ENCODE data around the gene C2CD2L. TPM values are rescaled to one million over a fixed set of nuclear protein-coding genes. Genes with fewer than 3 reads are reported as not detected.
A peak's percentile ranks its signal among the peaks of the same experiment; 100 is the strongest.

Gene C2CD2L
- total and polyA plus RNA-seq, 12 donors: 6.1 to 13.7 (median 8.4) TPM

DNA sequence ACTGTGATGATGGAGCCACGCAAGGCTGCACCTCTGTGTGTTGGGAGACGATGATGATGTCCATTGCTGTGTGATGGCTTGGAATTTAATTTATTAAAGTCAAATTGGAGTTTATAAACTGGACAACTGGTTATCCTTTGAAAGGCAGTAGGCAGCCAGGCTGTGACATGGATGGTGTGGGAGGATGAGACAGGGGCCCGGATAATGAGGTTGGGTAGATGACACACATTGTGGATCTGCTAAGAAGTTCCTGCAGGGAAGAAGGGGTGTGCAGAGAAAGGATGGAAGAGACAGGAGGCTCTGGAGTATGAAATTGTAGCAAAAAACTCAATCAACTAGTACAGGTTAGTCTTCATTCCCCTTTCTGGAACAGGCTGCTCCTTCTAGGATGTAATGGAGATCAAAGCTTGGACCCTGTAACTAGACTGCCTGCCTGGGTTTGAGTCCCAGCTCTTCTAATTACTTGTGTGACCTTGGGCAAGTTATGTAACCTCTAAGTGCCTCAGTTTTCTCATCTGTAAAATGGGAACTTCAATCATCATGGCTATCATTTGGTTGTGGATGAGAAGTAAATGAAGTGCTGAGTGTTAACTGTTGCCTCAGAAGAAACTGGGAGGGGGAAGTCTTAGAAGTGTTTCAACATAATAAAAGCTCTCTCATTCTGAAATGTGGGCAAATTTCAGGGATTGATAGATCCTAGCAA is 10.0 kb downstream of the C2CD2L start:
- DNase-seq (no peak), ATAC-seq (no peak)
- WGBS, 2 donors: 95% methylated on average over 3 of the region's 3 CpGs
- Histone ChIP-seq H3K9me3 (no peaks in the 10 kb centered on the region), H3K27me3 (no peaks in the 10 kb centered on the region), H3K4me1 (peaks cover 1 to 32% (median 10%) of the 10 kb centered on the region in 9 donors), H3K36me3 (peaks cover 0 to 60% (median 20%) of the 10 kb centered on the region in 9 donors), H3K27ac (peak overlapping the region in 1 of 10 donors; percentile 88), H3K4me3 (no peak overlapping the region)
- TF ChIP-seq, protein P1, sequence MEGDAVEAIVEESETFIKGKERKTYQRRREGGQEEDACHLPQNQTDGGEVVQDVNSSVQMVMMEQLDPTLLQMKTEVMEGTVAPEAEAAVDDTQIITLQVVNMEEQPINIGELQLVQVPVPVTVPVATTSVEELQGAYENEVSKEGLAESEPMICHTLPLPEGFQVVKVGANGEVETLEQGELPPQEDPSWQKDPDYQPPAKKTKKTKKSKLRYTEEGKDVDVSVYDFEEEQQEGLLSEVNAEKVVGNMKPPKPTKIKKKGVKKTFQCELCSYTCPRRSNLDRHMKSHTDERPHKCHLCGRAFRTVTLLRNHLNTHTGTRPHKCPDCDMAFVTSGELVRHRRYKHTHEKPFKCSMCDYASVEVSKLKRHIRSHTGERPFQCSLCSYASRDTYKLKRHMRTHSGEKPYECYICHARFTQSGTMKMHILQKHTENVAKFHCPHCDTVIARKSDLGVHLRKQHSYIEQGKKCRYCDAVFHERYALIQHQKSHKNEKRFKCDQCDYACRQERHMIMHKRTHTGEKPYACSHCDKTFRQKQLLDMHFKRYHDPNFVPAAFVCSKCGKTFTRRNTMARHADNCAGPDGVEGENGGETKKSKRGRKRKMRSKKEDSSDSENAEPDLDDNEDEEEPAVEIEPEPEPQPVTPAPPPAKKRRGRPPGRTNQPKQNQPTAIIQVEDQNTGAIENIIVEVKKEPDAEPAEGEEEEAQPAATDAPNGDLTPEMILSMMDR (IDR thresholded peaks at IDR 0.05): no peak
- intact Hi-C loops (cut with DNase I): no loop called here

DNA sequence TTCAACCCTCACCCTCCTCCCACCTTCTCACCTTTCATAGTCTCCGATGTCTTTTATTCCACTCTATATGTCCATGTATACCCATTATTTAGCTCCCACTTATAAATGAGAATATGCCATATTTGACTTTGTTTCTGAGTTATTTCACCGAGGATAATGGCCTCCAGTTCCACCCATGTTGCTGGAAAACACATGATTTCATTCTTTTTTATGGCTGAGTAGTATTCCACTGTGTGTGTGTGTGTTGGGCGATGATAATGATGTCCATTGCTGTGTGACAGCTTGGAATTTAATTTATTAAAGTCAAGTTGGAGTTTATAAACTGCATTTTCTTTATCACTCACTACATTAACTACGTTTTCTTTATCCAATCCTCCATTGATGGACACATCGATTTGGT is 11.1 kb downstream of the C2CD2L start:
- no peaks in the 10 kb centered on the region for H3K9me3 ChIP-seq
- no peaks in the 10 kb centered on the region for H3K27me3 ChIP-seq
- TF ChIP-seq, protein P1 (IDR thresholded peaks at IDR 0.05): no peak
- DNase-seq (no peak), ATAC-seq (no peak)
- H3K36me3 ChIP-seq: peaks cover 0 to 50% (median 15%) of the 10 kb centered on the region in 9 donors
- 97 to 99% methylated on average over 5 of the region's 5 CpGs for WGBS, 2 donors
- H3K27ac ChIP-seq: no peak overlapping the region
- peaks cover 6 to 40% (median 17%) of the 10 kb centered on the region in 9 donors for H3K4me1 ChIP-seq
- intact Hi-C loops (cut with DNase I): no loop called here
- no peak overlapping the region for H3K4me3 ChIP-seq

DNA sequence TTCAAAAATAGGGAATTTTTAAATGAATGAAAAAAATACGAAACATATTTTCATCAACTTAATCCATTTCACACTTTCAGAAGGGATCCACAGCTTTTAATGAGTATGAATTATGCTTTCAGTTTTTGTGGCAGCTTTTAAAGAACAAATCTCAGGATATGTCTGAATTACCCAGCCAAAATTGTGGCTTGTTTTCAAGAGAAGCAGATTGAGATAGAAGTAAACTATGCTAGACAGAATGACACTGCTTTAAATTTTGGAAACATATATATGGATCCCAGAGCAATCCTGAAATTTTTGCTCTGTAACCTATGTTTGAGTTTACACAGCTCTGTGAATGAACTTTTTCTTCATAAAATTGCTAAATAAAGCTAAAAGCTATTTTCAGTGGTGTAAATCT is 11.8 kb downstream of the C2CD2L start:
- Histone ChIP-seq H3K36me3 (peaks cover 0 to 50% (median 10%) of the 10 kb centered on the region in 9 donors), H3K4me1 (peaks cover 6 to 40% (median 17%) of the 10 kb centered on the region in 9 donors), H3K27ac (no peak overlapping the region), H3K27me3 (no peaks in the 10 kb centered on the region), H3K9me3 (no peaks in the 10 kb centered on the region), H3K4me3 (no peak overlapping the region)
- intact Hi-C loops (cut with DNase I): no loop called here
- DNase-seq: no peak
- WGBS, 2 donors: 93 to 100% methylated on average over 1 of the region's 1 CpG
- ATAC-seq: no peak
- TF ChIP-seq, protein P1 (IDR thresholded peaks at IDR 0.05): no peak

DNA sequence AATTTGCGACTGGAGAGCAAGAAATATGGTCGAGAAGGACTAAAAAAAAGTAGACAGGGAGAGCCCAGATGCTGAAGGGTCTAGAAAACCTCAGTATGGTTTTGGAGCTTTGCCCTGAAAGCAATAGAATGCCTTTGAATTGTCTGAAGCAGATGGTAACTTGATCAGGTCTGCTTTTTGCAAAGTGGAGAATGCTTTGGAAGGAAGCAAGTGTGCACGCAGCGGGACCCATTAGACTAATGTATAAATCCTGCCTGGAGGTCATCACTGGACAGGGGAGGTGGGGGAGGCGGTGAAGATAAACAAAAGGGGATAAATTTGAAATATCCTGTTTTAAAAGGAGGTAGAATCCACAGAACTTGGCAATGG is 13.5 kb downstream of the C2CD2L start:
- Histone ChIP-seq H3K27ac (peak overlapping the region in 9 of 10 donors; percentile 53 to 87 (median 75)), H3K9me3 (no peaks in the 10 kb centered on the region), H3K4me3 (peak overlapping the region in 9 of 10 donors; percentile 62 to 90 (median 82)), H3K4me1 (peaks cover 6 to 26% (median 17%) of the 10 kb centered on the region in 9 donors), H3K27me3 (no peaks in the 10 kb centered on the region), H3K36me3 (peaks cover 0 to 50% (median 7%) of the 10 kb centered on the region in 9 donors)
- DNase-seq (no peak), ATAC-seq (no peak)
- TF ChIP-seq, protein P1 (IDR thresholded peaks at IDR 0.05): no peak
- intact Hi-C loops (cut with DNase I): loop anchor here in 2 of 10 donors (1.0 kb wide), 1 partner anchor 25 kb away; a partner anchor contains a TSS
- 29 to 34% methylated on average over 5 of the region's 5 CpGs for WGBS, 2 donors

Measured in heart right ventricle (tissue), 16 donors.